Activated T-cell treated with anti-CD3 and anti-CD28 coated beads, Interleukin-2, amount 50 U/mL, for 4 hours (primary cell): ENCODE measurements around the gene RNF223. TPM values are rescaled to one million over a fixed set of nuclear protein-coding genes. Genes with fewer than 3 reads are reported as not detected.
"Not testable (repeated sequence)": the region's sequence is repeated elsewhere in the genome, so short reads cannot be mapped to it uniquely, and the experiment has no call there.

ENCODE experiments used
- ATAC-seq, 2 donors: fragments of 200-7000 bp; cut with Tn5 transposase; one replicate each; pipeline ENCODE4 v1.10.0; 2021
- DNase-seq: peaks from one replicate; pipeline ENCODE4 v3.0.0-alpha.2; 2020
- H3K27me3 Mint-ChIP-seq: one replicate; pipeline ENCODE4 v1.8.0; 2021; ENCODE audit warnings: low read depth, mixed read lengths
- H3K36me3 Mint-ChIP-seq: one replicate; pipeline ENCODE4 v1.8.0; 2022; ENCODE audit warnings: mixed read lengths; ENCODE audit not compliant: insufficient read depth
- H3K4me1 Mint-ChIP-seq: one replicate; pipeline ENCODE4 v1.8.0; 2021; ENCODE audit warnings: low read depth, mixed read lengths
- H3K4me3 Mint-ChIP-seq: one replicate; pipeline ENCODE4 v1.8.0; 2021; ENCODE audit warnings: mild to moderate bottlenecking, moderate library complexity, mixed read lengths
- H3K9me3 Mint-ChIP-seq: one replicate; pipeline ENCODE4 v1.8.0; 2021; ENCODE audit warnings: mixed read lengths
- total RNA-seq, 3 donors: library from RNA; stranded (reverse); gene quantifications; one replicate each; pipeline ENCODE4 v1.2.1, GENCODE V29; 2021

The RNF223 gene
- total RNA-seq, 3 donors from 2014 or later: 0.16 TPM; not detected in 2

- H3K27me3 Mint-ChIP-seq, H3K36me3 Mint-ChIP-seq, H3K9me3 Mint-ChIP-seq, DNase-seq, ATAC-seq: not testable (repeated sequence)
- Mint-ChIP-seq H3K4me3 (peak overlapping the region; percentile 27), H3K4me1 (peaks cover 31% of the 10 kb centered on the region)
Measured at GRCh38 chr1:1065940-1066304, 8.2 kb downstream of the RNF223 start.

DNA sequence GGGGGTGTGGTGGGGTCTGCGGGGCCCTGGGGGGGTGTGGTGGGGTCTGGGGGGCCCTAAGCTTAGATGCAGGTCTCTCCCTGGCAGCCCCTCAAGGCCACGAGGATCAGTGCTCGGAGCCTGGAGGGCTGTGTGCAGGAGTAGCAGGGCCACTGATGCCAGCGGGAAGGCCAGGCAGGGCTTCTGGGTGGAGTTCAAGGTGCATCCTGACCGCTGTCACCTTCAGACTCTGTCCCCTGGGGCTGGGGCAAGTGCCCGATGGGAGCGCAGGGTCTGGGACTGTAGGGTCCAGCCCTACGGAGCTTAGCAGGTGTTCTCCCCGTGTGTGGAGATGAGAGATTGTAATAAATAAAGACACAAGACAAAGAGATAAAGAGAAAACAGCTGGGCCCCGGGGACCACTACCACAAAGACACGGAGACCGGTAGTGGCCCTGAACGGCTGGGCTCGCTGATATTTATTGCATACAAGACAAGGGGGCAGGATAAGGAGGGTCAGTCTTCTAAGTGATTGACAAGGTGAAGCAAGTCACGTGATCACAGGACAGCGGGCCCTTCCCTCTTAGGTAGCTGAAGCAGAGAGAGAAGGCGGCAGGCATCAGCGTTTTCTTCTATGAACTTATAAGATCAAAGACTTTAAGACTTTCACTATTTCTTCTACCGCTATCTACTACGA lies 8.7 kb downstream of the RNF223 start:
- Mint-ChIP-seq H3K9me3 (no peaks in the 10 kb centered on the region), H3K4me3 (peak overlapping the region; percentile 27), H3K36me3 (no peaks in the 10 kb centered on the region), H3K27me3 (peaks cover 6% of the 10 kb centered on the region), H3K4me1 (peaks cover 32% of the 10 kb centered on the region)
- no peak for DNase-seq
- no peak for ATAC-seq

- Mint-ChIP-seq H3K4me3 (peak overlapping the region; percentile 65), H3K27me3 (peaks cover 10% of the 10 kb centered on the region), H3K36me3 (no peaks in the 10 kb centered on the region), H3K9me3 (no peaks in the 10 kb centered on the region), H3K4me1 (peaks cover 35% of the 10 kb centered on the region)
- peak; percentile 75 to 79 for ATAC-seq
- DNase-seq: peak; percentile 91
Measured at GRCh38 chr1:1063945-1064831, 9.9 kb downstream of the RNF223 start.

- Mint-ChIP-seq H3K4me1 (peaks cover 35% of the 10 kb centered on the region), H3K27me3 (peaks cover 15% of the 10 kb centered on the region), H3K9me3 (no peaks in the 10 kb centered on the region), H3K4me3 (peak overlapping the region; percentile 65), H3K36me3 (no peaks in the 10 kb centered on the region)
- DNase-seq (no peak), ATAC-seq (no peak)
Measured at GRCh38 chr1:1063261-1063944, 10.7 kb downstream of the RNF223 start.

DNA sequence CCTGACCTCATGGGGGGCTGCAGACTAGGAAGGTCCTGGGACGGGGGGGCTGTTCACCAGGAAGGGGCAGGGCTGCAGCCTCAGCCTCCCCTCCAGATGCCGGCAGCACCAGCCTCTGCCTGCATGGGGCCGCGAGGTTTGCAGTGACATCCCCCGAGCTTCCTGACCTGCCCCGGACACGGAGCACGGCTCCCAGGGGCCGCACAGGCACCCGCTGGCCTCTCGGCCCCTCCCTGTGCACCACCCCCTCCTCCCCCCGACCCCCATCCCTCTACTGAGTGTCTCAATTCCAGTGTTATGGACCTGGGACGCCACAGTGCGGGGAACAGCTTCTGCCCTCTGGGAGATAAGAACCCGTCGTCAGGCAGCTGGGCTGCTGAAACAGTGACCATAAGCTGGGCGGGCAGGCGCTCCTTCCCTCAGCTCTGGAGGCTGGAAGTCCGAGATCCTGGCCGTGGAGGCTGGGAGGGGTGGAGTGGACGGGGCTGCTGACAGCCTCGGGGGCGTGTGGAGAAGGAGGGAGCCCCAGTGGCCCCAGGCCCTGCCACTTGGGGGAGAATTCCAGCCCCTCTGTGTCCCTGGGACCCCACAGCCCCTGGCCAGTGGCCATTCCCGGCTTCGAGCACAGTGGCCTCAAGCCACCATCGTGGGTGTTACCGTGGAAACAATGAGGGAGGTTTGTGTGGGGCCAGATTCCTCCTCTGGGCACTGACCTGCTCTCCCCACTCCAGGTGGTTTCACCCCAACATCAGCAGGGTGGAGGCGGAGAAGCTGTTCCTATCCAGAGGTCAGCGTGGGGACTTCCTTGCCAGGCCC lies 11.6 kb downstream of the RNF223 start:
- H3K9me3 Mint-ChIP-seq: no peaks in the 10 kb centered on the region
- no peak for DNase-seq
- ATAC-seq: no peak
- H3K27me3 Mint-ChIP-seq: peaks cover 23% of the 10 kb centered on the region
- H3K4me3 Mint-ChIP-seq: peak overlapping the region; percentile 65
- no peaks in the 10 kb centered on the region for H3K36me3 Mint-ChIP-seq
- peaks cover 33% of the 10 kb centered on the region for H3K4me1 Mint-ChIP-seq

DNA sequence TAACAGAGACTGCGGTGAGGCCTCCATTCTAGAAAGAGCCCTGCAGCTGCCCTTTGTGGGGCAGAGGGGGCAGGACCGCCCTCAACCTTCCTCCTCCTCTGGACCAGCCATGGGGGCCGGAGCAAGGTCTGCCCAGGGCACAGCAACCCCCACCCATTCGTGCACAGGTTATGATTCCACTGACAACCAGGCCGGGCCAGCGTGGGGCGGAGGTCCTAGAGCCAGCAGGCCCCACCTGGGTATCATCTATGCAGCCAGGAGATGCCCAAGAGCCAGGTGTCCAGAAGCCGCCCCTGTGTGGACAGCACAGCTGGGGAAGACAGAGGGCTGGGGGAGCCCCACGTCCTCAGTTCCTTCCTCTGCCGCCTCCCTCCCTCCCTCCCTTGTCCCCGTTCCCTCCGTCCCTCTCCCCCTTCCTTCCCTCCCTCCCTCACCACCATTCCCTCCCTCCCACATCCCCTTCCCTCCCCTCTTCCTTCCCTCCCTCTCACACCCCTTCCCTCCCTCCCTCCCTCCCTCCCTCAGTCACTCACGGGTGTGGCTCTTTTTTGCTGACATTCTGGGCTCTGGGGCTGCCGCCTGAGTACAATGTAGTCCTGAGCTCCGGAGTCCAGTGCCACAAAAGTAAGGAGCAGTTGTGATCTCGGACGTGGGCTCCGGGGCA lies 12.3 kb downstream of the RNF223 start:
- DNase-seq (no peak), ATAC-seq (no peak)
- Mint-ChIP-seq H3K36me3 (no peaks in the 10 kb centered on the region), H3K9me3 (no peaks in the 10 kb centered on the region), H3K27me3 (peaks cover 24% of the 10 kb centered on the region), H3K4me1 (peaks cover 33% of the 10 kb centered on the region), H3K4me3 (peak overlapping the region; percentile 66)

- ATAC-seq: no peak
- Mint-ChIP-seq H3K4me3 (peak overlapping the region; percentile 80), H3K4me1 (peaks cover 27% of the 10 kb centered on the region), H3K27me3 (peaks cover 24% of the 10 kb centered on the region), H3K9me3 (no peaks in the 10 kb centered on the region), H3K36me3 (no peaks in the 10 kb centered on the region)
- no peak for DNase-seq
Measured at GRCh38 chr1:1060281-1061000, 13.7 kb downstream of the RNF223 start.

DNA sequence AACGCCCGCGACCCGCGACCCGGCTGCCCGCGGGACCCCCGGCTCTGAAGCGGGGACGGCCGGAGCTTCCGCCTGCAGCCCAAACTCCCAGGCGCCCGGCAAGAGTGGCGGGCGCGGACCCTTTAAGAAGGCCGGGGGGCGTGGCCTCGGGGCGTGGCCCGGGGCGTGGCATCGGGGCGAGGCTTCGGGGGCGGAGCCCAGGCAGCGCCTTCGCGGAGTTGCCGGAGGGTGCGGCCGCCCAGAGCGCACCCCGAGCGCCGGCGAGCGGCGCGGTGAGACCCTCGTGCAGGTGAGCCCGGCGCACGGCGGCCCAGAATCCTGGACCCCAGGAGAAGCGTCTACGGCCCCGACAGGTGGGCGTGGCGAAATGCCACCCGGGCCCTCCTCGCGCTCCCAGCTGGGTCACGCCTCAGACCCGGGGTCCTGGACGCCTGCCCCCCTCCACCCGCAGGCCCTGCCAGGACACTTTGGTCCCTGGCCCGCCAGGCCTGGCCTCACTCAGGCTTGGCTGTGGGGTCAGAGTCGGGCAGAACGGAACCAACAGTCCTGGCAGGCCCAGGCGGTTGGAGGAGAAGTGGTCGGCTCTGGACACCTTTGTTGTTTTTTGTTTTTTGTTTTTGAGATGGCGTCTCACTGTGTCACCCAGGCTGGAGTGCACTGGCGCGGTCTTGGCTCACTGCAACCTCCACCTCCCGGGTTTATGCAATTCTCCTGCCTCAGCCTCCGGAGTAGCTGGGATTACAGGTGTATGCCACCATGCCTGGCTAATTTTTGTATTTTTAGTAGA lies 14.4 kb downstream of the RNF223 start:
- Mint-ChIP-seq H3K27me3 (peaks cover 24% of the 10 kb centered on the region), H3K9me3 (no peaks in the 10 kb centered on the region), H3K4me1 (peaks cover 24% of the 10 kb centered on the region), H3K4me3 (peak overlapping the region; percentile 80), H3K36me3 (no peaks in the 10 kb centered on the region)
- ATAC-seq (peak; percentile 75 to 78), DNase-seq (peak; percentile 94)

- DNase-seq: no peak
- ATAC-seq: peak; percentile 27 to 39
- Mint-ChIP-seq H3K27me3 (peaks cover 24% of the 10 kb centered on the region), H3K36me3 (no peaks in the 10 kb centered on the region), H3K4me3 (peak overlapping the region; percentile 69), H3K9me3 (no peaks in the 10 kb centered on the region), H3K4me1 (peaks cover 19% of the 10 kb centered on the region)
Measured at GRCh38 chr1:1058921-1059493, 15.1 kb downstream of the RNF223 start.

- H3K36me3 Mint-ChIP-seq: no peaks in the 10 kb centered on the region
- no peaks in the 10 kb centered on the region for H3K9me3 Mint-ChIP-seq
- H3K27me3 Mint-ChIP-seq: peaks cover 24% of the 10 kb centered on the region
- peaks cover 19% of the 10 kb centered on the region for H3K4me1 Mint-ChIP-seq
- DNase-seq: no peak
- no peak for ATAC-seq
- H3K4me3 Mint-ChIP-seq: peak overlapping the region; percentile 69
Measured at GRCh38 chr1:1058088-1058905, 15.8 kb downstream of the RNF223 start.

GRCh38 chr1:1057769-1058087 lies 16.4 kb downstream of the RNF223 start:
- not testable (repeated sequence) for ATAC-seq, H3K36me3 Mint-ChIP-seq, H3K9me3 Mint-ChIP-seq, DNase-seq
- H3K27me3 Mint-ChIP-seq: peaks cover 24% of the 10 kb centered on the region
- peak overlapping the region; percentile 53 for H3K4me3 Mint-ChIP-seq
- H3K4me1 Mint-ChIP-seq: peaks cover 13% of the 10 kb centered on the region
